ENCODE data around the gene ITPR1.

GRCh38 chr3:4751502-4752101, 258.5 kb downstream of the ITPR1 start:
- TF ChIP-seq CTCF (conservative IDR thresholded peaks at IDR 0.05), result no peak
- no peak for TF ChIP-seq EZH2 (IDR thresholded peaks at IDR 0.05; ENCODE audit: low read depth)

All from PC-9 (cell line).